ENCODE measurements around the gene TMEM248.
"Not testable (repeated sequence)": the region's sequence is repeated elsewhere in the genome, so short reads cannot be mapped to it uniquely, and the experiment has no call there.

The TMEM248 gene

GRCh38 chr7:66911191-66911590 is 9.8 kb upstream of the TMEM248 start:
- TF ChIP-seq ZNF121 (tag by site-specific recombination; IDR thresholded peaks at IDR 0.05), result 0 out of 2 replicates have a peak, but pooled peaks have one; percentile 52
- CTCF ChIA-PET; POLR2A ChIA-PET; H3K4me1 ChIP-seq (ENCODE audit: control insufficient read depth, insufficient read depth, low read length); H3K9me3 ChIP-seq (ENCODE audit: control insufficient read depth, insufficient read depth, low read depth, low read length); H3K4me3 ChIP-seq (ENCODE audit: low read depth, low read length); H3K27ac ChIP-seq (ENCODE audit: extremely low read depth, low read depth, low read length); H3K36me3 ChIP-seq (ENCODE audit: control insufficient read depth in 2 of 2, insufficient read depth in 1 of 2, low read length in 2 of 2): not testable (repeated sequence)

- TF ChIP-seq ZNF747 (tag by site-specific recombination; IDR thresholded peaks at IDR 0.05), result no peak
- Histone ChIP-seq H3K4me1 (ENCODE audit: control insufficient read depth, insufficient read depth, low read length) (no peaks in the 10 kb centered on the region), H3K9me3 (ENCODE audit: control insufficient read depth, insufficient read depth, low read depth, low read length) (no peaks in the 10 kb centered on the region), H3K27ac (ENCODE audit: extremely low read depth, low read depth, low read length) (no peak overlapping the region), H3K36me3 (ENCODE audit: control insufficient read depth in 2 of 2, insufficient read depth in 1 of 2, low read length in 2 of 2) (no peaks in the 10 kb centered on the region), H3K4me3 (ENCODE audit: low read depth, low read length) (no peak overlapping the region)
- ChIA-PET CTCF (no interaction called here), POLR2A (no interaction called here)
Observed at GRCh38 chr7:66912195-66912594, 8.8 kb upstream of the TMEM248 start.

GRCh38 chr7:66913118-66914037 is 7.6 kb upstream of the TMEM248 start:
- peak; percentile 50; the same call in 1 of the 2 replicates for TF ChIP-seq KLF1 (tag by site-specific recombination; IDR thresholded peaks at IDR 0.05)
- TF ChIP-seq ZNF544 (tag by site-specific recombination; IDR thresholded peaks at IDR 0.05), result no peak
- peak; percentile 56; the same call in 1 of the 2 replicates for TF ChIP-seq ZNF449 (tag by site-specific recombination; IDR thresholded peaks at IDR 0.05)
- TF ChIP-seq GLIS1 (tag by site-specific recombination; IDR thresholded peaks at IDR 0.05), result peak; percentile 65
- CTCF ChIA-PET, result interaction anchor here (0.9 kb wide), 2 partner anchors 9 to 14 kb away, joined by 3 read pairs; no protein-coding TSS in a partner anchor
- H3K9me3 ChIP-seq (ENCODE audit: control insufficient read depth, insufficient read depth, low read depth, low read length), result no peaks in the 10 kb centered on the region
- no peaks in the 10 kb centered on the region for H3K4me1 ChIP-seq (ENCODE audit: control insufficient read depth, insufficient read depth, low read length)
- no peak overlapping the region for H3K4me3 ChIP-seq (ENCODE audit: low read depth, low read length)
- no peak overlapping the region for H3K27ac ChIP-seq (ENCODE audit: extremely low read depth, low read depth, low read length)
- POLR2A ChIA-PET, result interaction anchor here (0.6 kb wide), 1 partner anchor 1538 kb away, joined by 5 read pairs; no protein-coding TSS in a partner anchor
- H3K36me3 ChIP-seq (ENCODE audit: control insufficient read depth in 2 of 2, insufficient read depth in 1 of 2, low read length in 2 of 2), result no peaks in the 10 kb centered on the region

- H3K27ac ChIP-seq (ENCODE audit: extremely low read depth, low read depth, low read length); CTCF ChIA-PET; H3K36me3 ChIP-seq (ENCODE audit: control insufficient read depth in 2 of 2, insufficient read depth in 1 of 2, low read length in 2 of 2); H3K4me3 ChIP-seq (ENCODE audit: low read depth, low read length); H3K9me3 ChIP-seq (ENCODE audit: control insufficient read depth, insufficient read depth, low read depth, low read length); POLR2A ChIA-PET; H3K4me1 ChIP-seq (ENCODE audit: control insufficient read depth, insufficient read depth, low read length): not testable (repeated sequence)
Observed at GRCh38 chr7:66917904-66918303, 3.1 kb upstream of the TMEM248 start.

GRCh38 chr7:66919304-66919703 is 1.7 kb upstream of the TMEM248 start:
- Histone ChIP-seq H3K4me3 (ENCODE audit: low read depth, low read length) (no peak overlapping the region), H3K4me1 (ENCODE audit: control insufficient read depth, insufficient read depth, low read length) (peaks cover 2% of the 10 kb centered on the region; the same call in 1 of the 2 replicates), H3K9me3 (ENCODE audit: control insufficient read depth, insufficient read depth, low read depth, low read length) (no peaks in the 10 kb centered on the region), H3K27ac (ENCODE audit: extremely low read depth, low read depth, low read length) (no peak overlapping the region), H3K36me3 (ENCODE audit: control insufficient read depth in 2 of 2, insufficient read depth in 1 of 2, low read length in 2 of 2) (no peaks in the 10 kb centered on the region; a peak in 1 of 3 replicates)
- CTCF ChIA-PET, result no interaction called here
- POLR2A ChIA-PET, result no interaction called here
- TF ChIP-seq ZNF169 (tag by site-specific recombination; IDR thresholded peaks at IDR 0.05) (no peak), TRIM28 (IDR thresholded peaks at IDR 0.05; ENCODE audit: borderline replicate concordance, low read length) (no peak), ZNF768 (tag by site-specific recombination; IDR thresholded peaks at IDR 0.05) (no peak), ZNF274 (IDR thresholded peaks at IDR 0.05; ENCODE audit: low read length) (no peak), ZNF274 (tag by site-specific recombination; IDR thresholded peaks at IDR 0.05; ENCODE audit: borderline replicate concordance) (no peak), ZBTB20 (tag by site-specific recombination; IDR thresholded peaks at IDR 0.05) (no peak), SALL2 (tag by site-specific recombination; IDR thresholded peaks at IDR 0.05; ENCODE audit: borderline replicate concordance) (no peak), ZNF239 (tag by site-specific recombination; IDR thresholded peaks at IDR 0.05) (no peak), ZNF302 (tag by site-specific recombination; IDR thresholded peaks at IDR 0.05; ENCODE audit: low read depth) (no peak), ZNF350 (tag by site-specific recombination; IDR thresholded peaks at IDR 0.05) (no peak), ZNF791 (tag by site-specific recombination; IDR thresholded peaks at IDR 0.05) (no peak), OSR2 (tag by site-specific recombination; IDR thresholded peaks at IDR 0.05) (no peak), ZNF335 (tag by site-specific recombination; conservative IDR thresholded peaks at IDR 0.05) (no peak), HOXD13 (CRISPR knock-in tag; IDR thresholded peaks at IDR 0.05; ENCODE audit: borderline replicate concordance) (no peak), HIC1 (tag by site-specific recombination; IDR thresholded peaks at IDR 0.05) (no peak), ZNF341 (tag by site-specific recombination; IDR thresholded peaks at IDR 0.05; ENCODE audit: low read depth) (no peak)
